Measurements from ENCODE around the gene FTSJ3. TPM values are rescaled to one million over a fixed set of nuclear protein-coding genes. Genes with fewer than 3 reads are reported as not detected.

Gene FTSJ3
- total RNA-seq, 2 experiments from 2014 or later = 58.3 to 60.9 TPM

DNA sequence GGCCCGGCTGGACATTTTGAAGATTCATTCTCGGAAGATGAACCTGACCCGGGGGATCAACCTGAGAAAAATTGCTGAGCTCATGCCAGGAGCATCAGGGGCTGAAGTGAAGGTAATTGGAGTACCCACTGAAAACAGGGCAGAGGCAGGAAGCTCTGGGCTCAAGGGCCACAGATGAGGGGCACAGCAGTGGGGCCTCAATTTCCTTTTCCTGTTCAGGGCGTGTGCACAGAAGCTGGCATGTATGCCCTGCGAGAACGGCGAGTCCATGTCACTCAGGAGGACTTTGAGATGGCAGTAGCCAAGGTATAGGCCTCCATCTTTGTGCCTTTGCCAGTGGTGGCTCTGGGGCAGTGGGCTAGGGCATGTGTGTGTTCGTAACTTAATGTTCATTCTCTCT, 4.0 kb upstream of the FTSJ3 start:
- Mint-ChIP-seq H3K4me1 (ENCODE audit: low read depth) (peaks cover 57% of the 10 kb centered on the region), H3K36me3 (ENCODE audit: low read depth) (peaks cover 79% of the 10 kb centered on the region), H3K27me3 (no peaks in the 10 kb centered on the region), H3K27ac (peak overlapping the region; percentile 71), H3K4me3 (no peak overlapping the region), H3K9me3 (no peaks in the 10 kb centered on the region)
- TF ChIP-seq CTCF (IDR thresholded peaks at IDR 0.05) = no peak
- ATAC-seq (no peak), DNase-seq (no peak)
- ChIA-PET POLR2A (interaction anchor here (0.6 to 11.6 kb wide), 8 partner anchors 8 to 166 kb away, joined by 3 to 188 read pairs (median 4); partner anchors contain the start of gene SMARCD2), CTCF (interaction anchor here (1.0 to 1.2 kb wide), 2 partner anchors 9 to 10 kb away, joined by 4 read pairs; partner anchors contain the start of gene SMARCD2)
- intact Hi-C loops (cut with micrococcal nuclease) = loop anchor here (5.0 kb wide), 1 partner anchor 134 kb away; no protein-coding TSS in a partner anchor

DNA sequence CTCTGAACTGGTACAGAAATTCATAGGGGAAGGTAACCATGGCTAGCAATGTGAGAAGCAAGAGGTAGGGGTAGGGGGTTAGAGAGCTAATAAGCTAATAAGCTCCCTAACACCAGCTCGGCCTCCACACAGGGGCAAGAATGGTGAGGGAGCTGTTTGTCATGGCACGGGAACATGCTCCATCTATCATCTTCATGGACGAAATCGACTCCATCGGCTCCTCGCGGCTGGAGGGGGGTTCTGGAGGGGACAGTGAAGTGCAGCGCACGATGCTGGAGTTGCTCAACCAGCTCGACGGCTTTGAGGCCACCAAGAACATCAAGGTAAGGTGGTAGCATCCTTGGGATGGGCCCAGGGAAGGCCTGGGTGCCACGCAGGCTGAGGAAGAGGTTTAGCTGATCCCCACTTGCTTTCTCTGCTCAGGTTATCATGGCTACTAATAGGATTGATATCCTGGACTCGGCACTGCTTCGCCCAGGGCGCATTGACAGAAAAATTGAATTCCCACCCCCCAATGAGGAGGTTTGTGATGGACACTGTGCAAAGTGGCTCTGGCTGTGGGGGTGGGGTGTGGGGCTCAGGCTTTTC, 3.5 kb upstream of the FTSJ3 start:
- ChIA-PET CTCF (interaction anchor here (0.9 to 1.2 kb wide), 5 partner anchors 9 to 30 kb away, joined by 3 to 4 read pairs (median 3); partner anchors contain the start of gene SMARCD2), POLR2A (interaction anchor here (0.8 to 11.6 kb wide), 9 partner anchors 9 to 133 kb away, joined by 3 to 188 read pairs (median 5); partner anchors contain the start of gene SMARCD2)
- Mint-ChIP-seq H3K27me3 (no peaks in the 10 kb centered on the region), H3K4me3 (no peak overlapping the region), H3K27ac (peak overlapping the region; percentile 71), H3K9me3 (no peaks in the 10 kb centered on the region), H3K36me3 (ENCODE audit: low read depth) (peaks cover 83% of the 10 kb centered on the region), H3K4me1 (ENCODE audit: low read depth) (peaks cover 60% of the 10 kb centered on the region)
- ATAC-seq = no peak
- no peak for DNase-seq
- TF ChIP-seq CTCF (IDR thresholded peaks at IDR 0.05) = no peak
- intact Hi-C loops (cut with micrococcal nuclease) = loop anchor here (5.0 kb wide), 1 partner anchor 134 kb away; no protein-coding TSS in a partner anchor

- no peak overlapping the region for H3K4me3 Mint-ChIP-seq
- H3K27me3 Mint-ChIP-seq = no peaks in the 10 kb centered on the region
- H3K4me1 Mint-ChIP-seq (ENCODE audit: low read depth) = peaks cover 61% of the 10 kb centered on the region
- POLR2A ChIA-PET = interaction anchor here (1.1 to 11.6 kb wide), 9 partner anchors 9 to 132 kb away, joined by 3 to 188 read pairs (median 6); partner anchors contain the start of genes CCDC47, DDX42 and SMARCD2
- no peaks in the 10 kb centered on the region for H3K9me3 Mint-ChIP-seq
- no peak for TF ChIP-seq CTCF (IDR thresholded peaks at IDR 0.05)
- CTCF ChIA-PET = interaction anchor here (0.6 to 2.9 kb wide), 7 partner anchors 9 to 31 kb away, joined by 3 to 22 read pairs (median 3); partner anchors contain the start of gene SMARCD2
- peak overlapping the region; percentile 71 for H3K27ac Mint-ChIP-seq
- H3K36me3 Mint-ChIP-seq (ENCODE audit: low read depth) = peaks cover 84% of the 10 kb centered on the region
- ATAC-seq = no peak
- no peak for DNase-seq
- intact Hi-C loops (cut with micrococcal nuclease) = loop anchor here (5.0 kb wide), 1 partner anchor 133 kb away; no protein-coding TSS in a partner anchor
Observed at GRCh38 chr17:63830278-63830677, 2.8 kb upstream of the FTSJ3 start.

DNA sequence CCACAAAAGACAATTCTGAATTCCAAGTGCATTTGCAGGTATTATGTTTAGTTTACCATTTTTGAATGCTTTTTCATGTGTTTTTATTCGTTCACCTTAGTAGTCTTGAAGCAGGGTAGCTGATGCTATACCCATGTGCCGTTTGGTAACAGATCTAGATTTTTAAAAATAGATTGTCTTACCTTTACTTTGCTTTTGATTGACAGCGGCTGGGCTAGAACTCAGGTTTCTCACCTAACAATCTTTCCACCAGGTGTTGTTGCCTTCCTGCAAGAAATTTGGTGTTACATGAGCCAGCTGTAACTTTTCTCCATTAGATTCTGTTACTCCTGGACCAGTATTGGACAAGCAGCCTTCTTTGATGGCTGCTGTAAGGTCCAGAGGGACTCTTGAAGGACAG, 1.5 kb upstream of the FTSJ3 start:
- TF ChIP-seq CTCF (IDR thresholded peaks at IDR 0.05) = no peak
- intact Hi-C loops (cut with micrococcal nuclease) = loop anchor here (5.0 kb wide), 1 partner anchor 52 kb away; no protein-coding TSS in a partner anchor
- peaks cover 84% of the 10 kb centered on the region for H3K36me3 Mint-ChIP-seq (ENCODE audit: low read depth)
- H3K4me3 Mint-ChIP-seq = peak overlapping the region; percentile 100
- no peak for DNase-seq
- H3K27me3 Mint-ChIP-seq = no peaks in the 10 kb centered on the region
- H3K27ac Mint-ChIP-seq = peak overlapping the region; percentile 71
- ChIA-PET CTCF (interaction anchor here (1.0 to 2.9 kb wide), 10 partner anchors 8 to 131 kb away, joined by 3 to 22 read pairs (median 4); no protein-coding TSS in a partner anchor), POLR2A (interaction anchor here (0.6 to 11.6 kb wide), 9 partner anchors 7 to 136 kb away, joined by 3 to 188 read pairs (median 4); partner anchors contain the start of genes CCDC47, DDX42 and SMARCD2)
- no peak for ATAC-seq
- H3K9me3 Mint-ChIP-seq = no peaks in the 10 kb centered on the region
- H3K4me1 Mint-ChIP-seq (ENCODE audit: low read depth) = peaks cover 68% of the 10 kb centered on the region
